Measurements from ENCODE around the gene SLC22A15. TPM values are rescaled to one million over a fixed set of nuclear protein-coding genes. Genes with fewer than 3 reads are reported as not detected.

The SLC22A15 gene
- total RNA-seq, 3 donors from 2014 or later (not counting 1 experiment from before 2014, with no cell fraction given) = 6.0 to 9.2 (median 6.3) TPM

DNA sequence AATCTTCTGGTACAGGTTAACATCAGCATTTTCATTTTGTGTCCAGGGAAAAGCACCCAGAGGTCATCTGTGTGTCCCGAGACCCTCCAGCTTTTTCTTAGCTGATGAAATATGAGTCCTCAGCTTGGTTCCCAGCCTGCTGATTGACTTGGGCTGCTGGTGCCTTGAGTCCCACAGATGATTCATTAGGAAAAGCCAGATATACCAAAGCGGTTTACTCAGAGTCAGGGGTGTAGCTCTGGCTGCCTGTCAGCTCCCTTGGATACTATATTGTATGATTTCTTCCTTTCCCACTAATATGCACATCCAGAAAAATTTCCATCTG is 91.2 kb downstream of the SLC22A15 start:
- Histone ChIP-seq H3K4me1 (ENCODE audit: control insufficient read depth, insufficient read depth, low read length) (no peaks in the 10 kb centered on the region), H3K27me3 (ENCODE audit: control insufficient read depth, insufficient read depth, low read length) (no peaks in the 10 kb centered on the region), H3K9me3 (ENCODE audit: control insufficient read depth, insufficient read depth, low read length) (no peaks in the 10 kb centered on the region), H3K36me3 (ENCODE audit: control insufficient read depth, insufficient read depth, low read length) (peaks cover 15% of the 10 kb centered on the region), H3K27ac (ENCODE audit: low read length) (no peak overlapping the region), H3K4me3 (ENCODE audit: low read length) (no peak overlapping the region)
- TF ChIP-seq, protein P1, sequence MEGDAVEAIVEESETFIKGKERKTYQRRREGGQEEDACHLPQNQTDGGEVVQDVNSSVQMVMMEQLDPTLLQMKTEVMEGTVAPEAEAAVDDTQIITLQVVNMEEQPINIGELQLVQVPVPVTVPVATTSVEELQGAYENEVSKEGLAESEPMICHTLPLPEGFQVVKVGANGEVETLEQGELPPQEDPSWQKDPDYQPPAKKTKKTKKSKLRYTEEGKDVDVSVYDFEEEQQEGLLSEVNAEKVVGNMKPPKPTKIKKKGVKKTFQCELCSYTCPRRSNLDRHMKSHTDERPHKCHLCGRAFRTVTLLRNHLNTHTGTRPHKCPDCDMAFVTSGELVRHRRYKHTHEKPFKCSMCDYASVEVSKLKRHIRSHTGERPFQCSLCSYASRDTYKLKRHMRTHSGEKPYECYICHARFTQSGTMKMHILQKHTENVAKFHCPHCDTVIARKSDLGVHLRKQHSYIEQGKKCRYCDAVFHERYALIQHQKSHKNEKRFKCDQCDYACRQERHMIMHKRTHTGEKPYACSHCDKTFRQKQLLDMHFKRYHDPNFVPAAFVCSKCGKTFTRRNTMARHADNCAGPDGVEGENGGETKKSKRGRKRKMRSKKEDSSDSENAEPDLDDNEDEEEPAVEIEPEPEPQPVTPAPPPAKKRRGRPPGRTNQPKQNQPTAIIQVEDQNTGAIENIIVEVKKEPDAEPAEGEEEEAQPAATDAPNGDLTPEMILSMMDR (IDR thresholded peaks at IDR 0.05) = no peak
- Mint-ChIP-seq H3K27ac (no peak overlapping the region), H3K9me3 (no peaks in the 10 kb centered on the region), H3K4me3 (no peak overlapping the region), H3K36me3 (peaks cover 26% of the 10 kb centered on the region), H3K4me1 (no peaks in the 10 kb centered on the region), H3K27me3 (ENCODE audit: low read depth in 2 of 2) (no peaks in the 10 kb centered on the region)
- WGBS (ENCODE audit: insufficient coverage) = 95% methylated on average over 2 of the region's 2 CpGs
- DNase-seq (no peak), ATAC-seq (no peak)
- intact Hi-C loops (cut with micrococcal nuclease) = no loop called here

DNA sequence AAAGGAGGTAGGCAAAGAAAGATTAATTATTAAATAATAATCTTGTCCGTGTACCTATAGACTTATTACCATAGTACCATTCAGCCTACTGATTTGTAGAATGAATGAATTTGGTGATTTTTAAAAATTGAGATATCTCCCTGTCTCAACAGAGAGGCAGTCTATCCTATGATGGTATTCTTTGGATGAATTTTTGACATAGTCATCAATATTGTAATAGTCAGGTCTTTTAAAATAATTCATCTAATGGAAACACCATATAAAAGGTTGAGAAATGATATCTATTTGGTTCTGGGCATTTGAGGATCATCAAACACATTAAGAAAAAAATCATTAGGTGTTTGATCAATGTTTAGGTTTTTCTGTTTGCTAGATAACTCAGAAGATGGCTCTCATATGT is 99.3 kb downstream of the SLC22A15 start:
- H3K4me3 ChIP-seq (ENCODE audit: low read length) = no peak overlapping the region
- H3K27ac Mint-ChIP-seq = no peak overlapping the region
- ATAC-seq = no peak
- H3K27me3 Mint-ChIP-seq (ENCODE audit: low read depth in 2 of 2) = peaks cover 0 to 6% of the 10 kb centered on the region in 2 donors
- no peaks in the 10 kb centered on the region for H3K36me3 ChIP-seq (ENCODE audit: control insufficient read depth, insufficient read depth, low read length)
- intact Hi-C loops (cut with micrococcal nuclease) = no loop called here
- no peak for DNase-seq
- H3K36me3 Mint-ChIP-seq = no peaks in the 10 kb centered on the region
- no peak overlapping the region for H3K27ac ChIP-seq (ENCODE audit: low read length)
- H3K9me3 ChIP-seq (ENCODE audit: control insufficient read depth, insufficient read depth, low read length) = no peaks in the 10 kb centered on the region
- TF ChIP-seq, protein P1 (IDR thresholded peaks at IDR 0.05) = no peak
- H3K4me1 ChIP-seq (ENCODE audit: control insufficient read depth, insufficient read depth, low read length) = no peaks in the 10 kb centered on the region
- no CpG with 5 or more reads among the region's 1 CpG for WGBS (ENCODE audit: insufficient coverage)
- no peaks in the 10 kb centered on the region for H3K27me3 ChIP-seq (ENCODE audit: control insufficient read depth, insufficient read depth, low read length)
- no peak overlapping the region for H3K4me3 Mint-ChIP-seq
- H3K9me3 Mint-ChIP-seq = no peaks in the 10 kb centered on the region
- peaks cover 0 to 2% of the 10 kb centered on the region in 2 donors for H3K4me1 Mint-ChIP-seq

DNA sequence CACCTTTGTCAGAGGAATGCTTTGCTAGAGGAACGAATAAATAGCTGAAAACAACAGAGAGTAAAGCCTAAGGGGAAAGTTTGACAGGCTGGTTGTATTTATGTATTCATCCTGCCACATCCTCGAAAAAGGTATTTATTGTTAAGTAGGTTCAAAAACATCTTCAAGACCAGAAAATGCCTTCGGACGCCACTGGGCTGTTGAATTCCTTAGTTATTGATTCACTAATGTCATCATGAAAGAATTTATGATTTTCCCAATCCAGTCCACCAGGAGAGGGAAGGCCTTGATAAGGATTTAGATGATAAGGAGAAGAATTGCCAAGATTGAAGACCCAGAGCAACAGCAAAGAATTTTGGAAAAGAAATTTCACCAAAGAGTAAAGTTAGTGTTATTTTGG is 99.7 kb downstream of the SLC22A15 start:
- no peak for ATAC-seq
- no peak overlapping the region for H3K27ac Mint-ChIP-seq

DNA sequence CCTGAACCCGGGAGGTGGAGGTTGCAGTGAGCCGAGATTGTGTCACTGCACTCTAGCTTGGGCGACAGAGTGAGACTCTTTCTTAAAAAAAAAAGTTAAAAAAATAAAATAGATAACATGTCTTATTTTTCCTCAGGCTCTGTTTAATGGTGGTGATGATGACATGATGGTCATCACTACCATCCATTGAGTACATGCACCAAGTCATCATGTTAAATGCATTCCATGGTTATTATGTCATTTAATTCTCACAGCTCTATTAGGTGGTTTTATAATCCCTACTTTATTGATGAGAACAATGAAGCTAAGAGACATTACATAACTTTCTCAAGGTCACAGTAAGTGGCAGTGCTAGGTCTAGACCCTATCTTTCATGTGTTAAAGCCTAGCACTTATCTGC is 100.5 kb downstream of the SLC22A15 start:
- intact Hi-C loops (cut with micrococcal nuclease) = no loop called here
- Mint-ChIP-seq H3K9me3 (peaks cover 0 to 2% of the 10 kb centered on the region in 2 donors), H3K27me3 (ENCODE audit: low read depth in 2 of 2) (peaks cover 3 to 6% of the 10 kb centered on the region in 2 donors), H3K4me1 (peaks cover 0 to 6% of the 10 kb centered on the region in 2 donors), H3K27ac (no peak overlapping the region), H3K4me3 (no peak overlapping the region), H3K36me3 (no peaks in the 10 kb centered on the region)
- WGBS (ENCODE audit: insufficient coverage) = 100% methylated on average over 1 of the region's 3 CpGs
- DNase-seq (no peak), ATAC-seq (no peak)
- H3K9me3 ChIP-seq (ENCODE audit: control insufficient read depth, insufficient read depth, low read length) = no peaks in the 10 kb centered on the region
- no peaks in the 10 kb centered on the region for H3K27me3 ChIP-seq (ENCODE audit: control insufficient read depth, insufficient read depth, low read length)
- TF ChIP-seq, protein P1 (IDR thresholded peaks at IDR 0.05) = no peak
- no peak overlapping the region for H3K4me3 ChIP-seq (ENCODE audit: low read length)
- no peaks in the 10 kb centered on the region for H3K4me1 ChIP-seq (ENCODE audit: control insufficient read depth, insufficient read depth, low read length)
- no peak overlapping the region for H3K27ac ChIP-seq (ENCODE audit: low read length)
- no peaks in the 10 kb centered on the region for H3K36me3 ChIP-seq (ENCODE audit: control insufficient read depth, insufficient read depth, low read length)

More for the DNA sequence above, 99.7 kb downstream of the SLC22A15 start:
- Mint-ChIP-seq H3K36me3 (no peaks in the 10 kb centered on the region), H3K9me3 (peaks cover 0 to 2% of the 10 kb centered on the region in 2 donors), H3K27me3 (ENCODE audit: low read depth in 2 of 2) (peaks cover 3 to 6% of the 10 kb centered on the region in 2 donors), H3K4me3 (no peak overlapping the region), H3K4me1 (peaks cover 0 to 6% of the 10 kb centered on the region in 2 donors)
- DNase-seq = no peak
- Histone ChIP-seq H3K9me3 (ENCODE audit: control insufficient read depth, insufficient read depth, low read length) (no peaks in the 10 kb centered on the region), H3K4me3 (ENCODE audit: low read length) (no peak overlapping the region), H3K27ac (ENCODE audit: low read length) (no peak overlapping the region), H3K27me3 (ENCODE audit: control insufficient read depth, insufficient read depth, low read length) (no peaks in the 10 kb centered on the region), H3K4me1 (ENCODE audit: control insufficient read depth, insufficient read depth, low read length) (no peaks in the 10 kb centered on the region), H3K36me3 (ENCODE audit: control insufficient read depth, insufficient read depth, low read length) (no peaks in the 10 kb centered on the region)
- intact Hi-C loops (cut with micrococcal nuclease) = no loop called here
- TF ChIP-seq, protein P1 (IDR thresholded peaks at IDR 0.05) = no peak
- 90% methylated on average over 4 of the region's 4 CpGs for WGBS (ENCODE audit: insufficient coverage)
